Epithelial cell of esophagus (primary cell): ENCODE data around the gene SUPT3H.

Experiments used
- DNase-seq: peaks from one replicate; pipeline ENCODE4 v3.0.0; 2010; ENCODE audit warnings: low read depth
- H3K4me3 ChIP-seq: 2 replicates; pipeline ENCODE4 v1.5.1; 2011; ENCODE audit warnings: mild to moderate bottlenecking, low read length, control low read depth
- TF ChIP-seq, protein P1 (sequence below): IDR thresholded peaks from 2 replicates; pipeline ENCODE4 v1.5.1; 2011; ENCODE audit warnings: low read depth, mild to moderate bottlenecking, low read length, control low read depth, inconsistent platforms; ENCODE audit not compliant: insufficient read depth; ENCODE audit errors: missing control alignments

Gene SUPT3H

DNA sequence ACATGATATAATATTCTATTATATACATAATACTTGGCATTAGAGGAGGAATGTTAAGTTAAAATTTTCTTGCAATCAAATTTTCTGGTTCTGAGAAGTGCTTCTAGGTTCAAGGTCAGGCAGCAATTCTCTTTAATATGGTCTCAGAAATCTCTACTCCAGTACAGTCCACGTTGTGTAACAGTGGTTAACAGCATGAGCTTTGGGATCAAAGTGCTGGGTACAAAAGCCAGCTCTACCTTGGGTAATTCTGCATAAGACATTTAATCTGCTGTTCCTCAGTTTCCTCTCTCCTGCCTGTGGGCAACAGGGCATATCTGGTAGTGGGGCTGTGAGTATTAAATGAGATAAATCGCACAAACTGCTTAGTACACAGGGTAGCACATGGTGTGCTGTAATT lies 552.5 kb downstream of the SUPT3H start:
- no peak for DNase-seq
- TF ChIP-seq, protein P1, sequence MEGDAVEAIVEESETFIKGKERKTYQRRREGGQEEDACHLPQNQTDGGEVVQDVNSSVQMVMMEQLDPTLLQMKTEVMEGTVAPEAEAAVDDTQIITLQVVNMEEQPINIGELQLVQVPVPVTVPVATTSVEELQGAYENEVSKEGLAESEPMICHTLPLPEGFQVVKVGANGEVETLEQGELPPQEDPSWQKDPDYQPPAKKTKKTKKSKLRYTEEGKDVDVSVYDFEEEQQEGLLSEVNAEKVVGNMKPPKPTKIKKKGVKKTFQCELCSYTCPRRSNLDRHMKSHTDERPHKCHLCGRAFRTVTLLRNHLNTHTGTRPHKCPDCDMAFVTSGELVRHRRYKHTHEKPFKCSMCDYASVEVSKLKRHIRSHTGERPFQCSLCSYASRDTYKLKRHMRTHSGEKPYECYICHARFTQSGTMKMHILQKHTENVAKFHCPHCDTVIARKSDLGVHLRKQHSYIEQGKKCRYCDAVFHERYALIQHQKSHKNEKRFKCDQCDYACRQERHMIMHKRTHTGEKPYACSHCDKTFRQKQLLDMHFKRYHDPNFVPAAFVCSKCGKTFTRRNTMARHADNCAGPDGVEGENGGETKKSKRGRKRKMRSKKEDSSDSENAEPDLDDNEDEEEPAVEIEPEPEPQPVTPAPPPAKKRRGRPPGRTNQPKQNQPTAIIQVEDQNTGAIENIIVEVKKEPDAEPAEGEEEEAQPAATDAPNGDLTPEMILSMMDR, result no peak
- H3K4me3 ChIP-seq, result no peak overlapping the region

DNA sequence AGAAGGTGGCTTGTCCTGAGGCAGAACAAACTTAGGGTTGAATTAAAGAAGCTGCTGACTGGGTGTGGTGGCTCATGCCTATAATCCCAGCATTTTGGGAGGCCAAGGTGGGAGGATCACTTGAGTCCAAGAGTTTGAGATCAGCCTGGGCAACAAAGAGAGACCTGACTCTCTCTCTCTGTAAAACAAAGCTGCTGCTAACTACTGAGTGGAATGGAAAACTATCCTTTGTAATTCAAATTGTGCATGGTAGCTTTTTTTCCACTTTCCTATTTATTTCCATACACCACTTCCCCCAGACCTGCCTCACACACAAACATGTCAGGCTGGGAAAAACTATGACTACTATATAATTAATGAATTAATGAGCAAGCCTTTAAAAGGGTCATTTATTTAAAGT lies 553.2 kb downstream of the SUPT3H start:
- no peak for DNase-seq
- TF ChIP-seq, protein P1, result no peak
- H3K4me3 ChIP-seq, result no peak overlapping the region

DNA sequence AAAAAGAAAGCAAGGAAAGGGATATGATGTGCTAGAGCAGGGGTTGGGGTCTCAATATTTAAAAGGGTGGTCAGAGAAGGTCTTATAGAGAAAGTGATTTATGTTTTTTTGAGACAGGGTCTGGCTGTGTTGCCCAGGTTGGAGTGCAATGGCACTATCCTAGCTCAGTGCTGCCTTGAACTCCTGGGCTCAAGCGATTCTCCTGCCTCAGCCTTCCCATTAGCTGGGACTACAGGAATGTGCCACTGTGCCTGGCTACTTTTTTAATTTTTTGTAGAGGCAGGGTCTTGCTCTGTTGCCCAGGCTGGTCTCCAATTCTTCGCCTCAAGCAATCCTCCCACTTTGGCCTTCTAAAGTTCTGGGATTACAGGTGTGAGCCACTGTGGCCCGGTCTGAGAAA lies 557.0 kb downstream of the SUPT3H start:
- TF ChIP-seq, protein P1, result no peak
- H3K4me3 ChIP-seq, result no peak overlapping the region

DNA sequence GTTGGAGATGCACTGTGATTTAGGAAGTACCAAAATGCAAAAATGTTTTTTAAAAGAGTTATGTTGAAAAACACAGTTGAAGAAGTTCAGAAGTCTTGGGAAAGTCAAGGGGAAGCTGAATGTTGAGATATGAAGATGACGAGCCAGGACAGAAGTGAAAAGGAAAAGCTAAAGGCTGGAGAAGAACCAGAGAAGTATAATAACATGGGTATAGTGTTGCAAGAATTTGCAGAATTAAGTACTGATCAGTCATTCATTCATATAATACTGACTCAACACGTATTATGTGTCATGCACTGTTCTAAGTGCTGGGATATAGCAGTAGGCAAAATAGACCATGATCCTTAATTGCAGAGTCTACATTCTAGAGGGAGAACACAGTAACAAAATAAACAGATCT lies 557.4 kb downstream of the SUPT3H start:
- DNase-seq, result peak; percentile 63
- TF ChIP-seq, protein P1, result no peak
- H3K4me3 ChIP-seq, result no peak overlapping the region

More for the DNA sequence above, 557.0 kb downstream of the SUPT3H start:
- no peak for DNase-seq

DNA sequence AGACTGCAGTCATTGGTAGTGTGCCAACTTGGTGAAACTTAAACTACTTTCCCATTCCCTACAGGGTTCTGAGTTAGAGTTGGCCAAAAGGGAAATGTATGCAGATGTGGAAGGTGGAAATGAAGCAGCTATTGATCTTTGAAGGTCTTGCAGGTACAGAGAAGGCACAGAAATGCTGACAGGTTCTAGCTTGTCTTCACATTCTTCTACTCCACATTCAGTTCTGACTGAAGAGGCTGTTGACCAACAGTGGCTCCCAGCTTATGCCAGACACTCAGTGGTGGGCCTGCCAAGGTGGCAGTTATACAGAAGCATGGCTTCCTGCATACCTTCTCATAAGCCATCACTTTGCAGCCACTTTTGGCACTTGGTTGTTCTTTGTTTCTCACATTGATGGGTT lies 566.3 kb downstream of the SUPT3H start:
- peak; percentile 55 for DNase-seq
- TF ChIP-seq, protein P1, result no peak
- no peak overlapping the region for H3K4me3 ChIP-seq

DNA sequence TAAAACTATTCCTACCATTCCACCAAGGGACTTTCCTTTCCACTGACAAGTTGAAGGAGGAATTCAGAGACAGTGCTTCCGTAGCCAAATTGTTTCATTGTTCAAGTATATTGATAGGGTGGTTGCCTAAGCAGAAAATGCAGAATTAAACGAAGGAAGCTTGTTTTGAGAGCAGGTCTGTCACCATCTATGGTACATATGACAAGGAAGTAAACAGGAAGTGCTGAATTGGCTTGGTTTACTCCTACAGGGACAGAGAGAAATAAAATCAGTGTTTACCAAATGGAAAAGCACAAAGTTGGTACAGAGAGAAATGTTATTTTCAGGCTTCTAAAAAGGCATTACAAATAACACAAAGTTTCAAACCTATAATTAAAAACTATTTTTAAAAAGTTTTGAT lies 568.5 kb downstream of the SUPT3H start:
- TF ChIP-seq, protein P1, result no peak
- DNase-seq, result no peak
- no peak overlapping the region for H3K4me3 ChIP-seq

DNA sequence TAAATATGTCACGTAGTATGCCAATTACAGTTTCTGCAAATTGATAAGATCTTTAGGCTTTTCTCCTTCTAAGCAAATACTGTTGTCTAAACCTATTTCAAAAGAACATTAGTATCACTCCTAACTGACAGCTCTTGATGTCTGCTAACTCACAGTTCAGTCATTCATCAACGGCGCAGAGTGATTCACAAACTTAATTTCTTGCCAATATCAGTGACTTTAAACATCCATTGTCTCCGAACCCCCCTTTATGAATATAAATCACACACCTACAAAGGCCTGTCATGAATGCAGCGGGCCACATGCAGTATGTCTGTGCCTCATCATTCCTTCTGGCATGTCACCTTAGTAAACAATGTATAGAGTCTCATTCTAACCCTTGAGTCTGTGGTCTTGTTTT lies 569.6 kb downstream of the SUPT3H start:
- no peak for DNase-seq
- H3K4me3 ChIP-seq, result no peak overlapping the region
- TF ChIP-seq, protein P1, result no peak
